HUES48 (cell line): ENCODE results near the gene XKR7.

Source experiments
- H3K27ac ChIP-seq: one replicate; pipeline ENCODE4 v1.7.0; 2013; ENCODE audit warnings: low read depth, low read length, inconsistent platforms
- H3K27me3 ChIP-seq: 2 replicates; pipeline ENCODE4 v1.6.1; 2013; ENCODE audit warnings: mild to moderate bottlenecking, low read length; ENCODE audit not compliant: control insufficient read depth, insufficient read depth
- H3K36me3 ChIP-seq: 2 replicates; pipeline ENCODE4 v1.6.1; 2013; ENCODE audit warnings: low read length; ENCODE audit not compliant: control insufficient read depth, insufficient read depth
- H3K4me1 ChIP-seq: 2 replicates; pipeline ENCODE4 v1.6.1; 2013; ENCODE audit warnings: mild to moderate bottlenecking, low read length; ENCODE audit not compliant: control insufficient read depth, insufficient read depth
- H3K4me3 ChIP-seq: 2 replicates; pipeline ENCODE4 v1.5.1; 2013; ENCODE audit warnings: mild to moderate bottlenecking, low read depth, low read length
- H3K9ac ChIP-seq: 2 replicates; pipeline ENCODE4 v1.6.1; 2013; ENCODE audit warnings: mild to moderate bottlenecking, low read depth, low read length, moderate library complexity
- H3K9me3 ChIP-seq: 2 replicates; pipeline ENCODE4 v1.6.1; 2013; ENCODE audit warnings: low read length; ENCODE audit not compliant: control insufficient read depth, insufficient read depth

Gene XKR7

GRCh38 chr20:32004963-32005362 lies 37.0 kb downstream of the XKR7 start:
- Histone ChIP-seq H3K27me3 (no peaks in the 10 kb centered on the region), H3K36me3 (no peaks in the 10 kb centered on the region), H3K4me1 (peaks cover 20% of the 10 kb centered on the region), H3K9ac (no peak overlapping the region), H3K9me3 (no peaks in the 10 kb centered on the region), H3K4me3 (no peak overlapping the region), H3K27ac (no peak overlapping the region)

- Histone ChIP-seq H3K27me3 (no peaks in the 10 kb centered on the region), H3K4me1 (peaks cover 24% of the 10 kb centered on the region), H3K27ac (no peak overlapping the region), H3K4me3 (no peak overlapping the region), H3K36me3 (no peaks in the 10 kb centered on the region), H3K9me3 (no peaks in the 10 kb centered on the region), H3K9ac (no peak overlapping the region)
These were observed 38.1 kb downstream of the XKR7 start for GRCh38 chr20:32006053-32006452.

- Histone ChIP-seq H3K27ac (peak overlapping the region; percentile 79), H3K27me3 (no peaks in the 10 kb centered on the region), H3K36me3 (no peaks in the 10 kb centered on the region), H3K9me3 (no peaks in the 10 kb centered on the region), H3K4me1 (peaks cover 24% of the 10 kb centered on the region), H3K4me3 (no peak overlapping the region), H3K9ac (no peak overlapping the region)
These were observed 39.2 kb downstream of the XKR7 start for GRCh38 chr20:32006841-32007786.

GRCh38 chr20:32007787-32008616 lies 40.1 kb downstream of the XKR7 start:
- no peak overlapping the region for H3K4me3 ChIP-seq
- H3K36me3 ChIP-seq: no peaks in the 10 kb centered on the region
- peak overlapping the region; percentile 79 for H3K27ac ChIP-seq
- H3K9me3 ChIP-seq: no peaks in the 10 kb centered on the region
- no peak overlapping the region for H3K9ac ChIP-seq
- H3K27me3 ChIP-seq: no peaks in the 10 kb centered on the region
- H3K4me1 ChIP-seq: peaks cover 29% of the 10 kb centered on the region

GRCh38 chr20:32009564-32009963 lies 41.6 kb downstream of the XKR7 start:
- H3K9ac ChIP-seq: no peak overlapping the region
- H3K27me3 ChIP-seq: no peaks in the 10 kb centered on the region
- no peak overlapping the region for H3K27ac ChIP-seq
- no peaks in the 10 kb centered on the region for H3K36me3 ChIP-seq
- H3K9me3 ChIP-seq: no peaks in the 10 kb centered on the region
- no peak overlapping the region for H3K4me3 ChIP-seq
- peaks cover 29% of the 10 kb centered on the region for H3K4me1 ChIP-seq

GRCh38 chr20:32010101-32010500 lies 42.1 kb downstream of the XKR7 start, which contains the start of gene CCM2L:
CCM2L (plus strand) TSS chr20:32010438; CDS start chr20:32010455, 17 bp downstream.
- Histone ChIP-seq H3K27me3 (no peaks in the 10 kb centered on the region), H3K36me3 (no peaks in the 10 kb centered on the region), H3K4me3 (no peak within 1 kb of the TSS), H3K9ac (no peak within 1 kb of the TSS), H3K9me3 (no peaks in the 10 kb centered on the region), H3K4me1 (peaks cover 29% of the 10 kb centered on the region), H3K27ac (no peak within 1 kb of the TSS)

- Histone ChIP-seq H3K4me3 (no peak overlapping the region), H3K9ac (no peak overlapping the region), H3K27ac (no peak overlapping the region), H3K4me1 (peaks cover 29% of the 10 kb centered on the region), H3K36me3 (no peaks in the 10 kb centered on the region), H3K9me3 (no peaks in the 10 kb centered on the region), H3K27me3 (no peaks in the 10 kb centered on the region)
These were observed 42.7 kb downstream of the XKR7 start for GRCh38 chr20:32010666-32011065.

- Histone ChIP-seq H3K27ac (no peak overlapping the region), H3K36me3 (no peaks in the 10 kb centered on the region), H3K4me3 (no peak overlapping the region), H3K9me3 (no peaks in the 10 kb centered on the region), H3K27me3 (peaks cover 5% of the 10 kb centered on the region), H3K4me1 (peaks cover 24% of the 10 kb centered on the region), H3K9ac (no peak overlapping the region)
These were observed 44.3 kb downstream of the XKR7 start for GRCh38 chr20:32012159-32012688.

- Histone ChIP-seq H3K27me3 (peaks cover 9% of the 10 kb centered on the region), H3K4me1 (peaks cover 17% of the 10 kb centered on the region)
These were observed 45.4 kb downstream of the XKR7 start for GRCh38 chr20:32013326-32013725.

GRCh38 chr20:32017711-32018251 lies 49.8 kb downstream of the XKR7 start:
- peaks cover 15% of the 10 kb centered on the region for H3K4me1 ChIP-seq
- H3K36me3 ChIP-seq: no peaks in the 10 kb centered on the region
- H3K4me3 ChIP-seq: peak overlapping the region; percentile 84
- peak overlapping the region; percentile 87 for H3K27ac ChIP-seq
- no peaks in the 10 kb centered on the region for H3K9me3 ChIP-seq
- H3K9ac ChIP-seq: no peak overlapping the region
- peaks cover 14% of the 10 kb centered on the region for H3K27me3 ChIP-seq

More at GRCh38 chr20:32013326-32013725, 45.4 kb downstream of the XKR7 start:
- H3K36me3 ChIP-seq: no peaks in the 10 kb centered on the region
- H3K4me3 ChIP-seq: no peak overlapping the region
- no peak overlapping the region for H3K9ac ChIP-seq
- H3K9me3 ChIP-seq: no peaks in the 10 kb centered on the region
- H3K27ac ChIP-seq: no peak overlapping the region
